CD4-positive, alpha-beta T cell (primary cell): ENCODE results near the gene ZMIZ2. TPM values are rescaled to one million over a fixed set of nuclear protein-coding genes. Genes with fewer than 3 reads are reported as not detected.

ENCODE experiments used
- ATAC-seq: fragments of 200-7000 bp; cut with Tn5 transposase; one replicate; pipeline ENCODE4 v1.10.0; 2022; ENCODE audit warnings: mild to moderate bottlenecking; ENCODE audit not compliant: poor library complexity
- CTCF ChIA-PET: fragments of 350-600 bp; sonication (Branson Sonifier 250); formaldehyde crosslinking; loops from one replicate; lab custom pipeline; 2021; ENCODE audit warnings: antibody characterized with exemption, inconsistent platforms; lab: Charles Lee
- POLR2A ChIA-PET: fragments of 350-600 bp; sonication (Branson Sonifier 250); formaldehyde crosslinking; loops from one replicate; lab custom pipeline; 2021; ENCODE audit warnings: antibody characterized with exemption, inconsistent platforms; lab: Charles Lee
- DNase-seq, 14 experiments: peaks; one replicate each; pipeline ENCODE4 v3.0.0-alpha.2; 2013 to 2020; ENCODE audit warnings: mixed read lengths in 2 of 14
- H3K27ac ChIP-seq, 2 donors: one replicate each; pipeline versions ENCODE4 v1.5.1 to v1.7.0; 2013; ENCODE audit warnings: low read length in 2 of 2, low read depth in 1 of 2, mild to moderate bottlenecking in 1 of 2
- H3K27me3 ChIP-seq, 2 experiments: 1 replicate in 1 of 2; 2 replicates in 1 of 2; pipeline versions ENCODE4 v1.6.1 to v1.7.0; 2013; ENCODE audit warnings: low read length in 2 of 2, control low read depth in 1 of 2, mild to moderate bottlenecking in 1 of 2, moderate library complexity in 1 of 2; ENCODE audit not compliant: insufficient read depth in 2 of 2, control insufficient read depth in 1 of 2
- H3K36me3 ChIP-seq: one replicate; pipeline ENCODE4 v1.6.1; 2013; ENCODE audit warnings: low read length, control low read depth; ENCODE audit not compliant: insufficient read depth
- H3K4me1 ChIP-seq: one replicate; pipeline ENCODE4 v1.6.1; 2013; ENCODE audit warnings: low read length, control low read depth; ENCODE audit not compliant: insufficient read depth
- H3K4me3 ChIP-seq: one replicate; pipeline ENCODE4 v1.5.1; 2013; ENCODE audit warnings: mild to moderate bottlenecking, low read length, moderate library complexity
- H3K9me3 ChIP-seq, 2 experiments: 1 replicate in 1 of 2; 2 replicates in 1 of 2; pipeline versions ENCODE4 v1.6.1 to v1.7.0; 2013; ENCODE audit warnings: low read length in 2 of 2, mild to moderate bottlenecking in 2 of 2, control low read depth in 1 of 2, moderate library complexity in 1 of 2; ENCODE audit not compliant: control insufficient read depth in 1 of 2, insufficient read depth in 1 of 2
- H3K27ac Mint-ChIP-seq: one replicate; pipeline ENCODE4 v1.8.0; 2020; ENCODE audit warnings: mixed read lengths
- H3K27me3 Mint-ChIP-seq: one replicate; pipeline ENCODE4 v1.8.0; 2021; ENCODE audit warnings: mixed read lengths
- H3K36me3 Mint-ChIP-seq: one replicate; pipeline ENCODE4 v1.8.0; 2021; ENCODE audit warnings: low read depth, mixed read lengths
- H3K4me1 Mint-ChIP-seq: one replicate; pipeline ENCODE4 v1.8.0; 2021; ENCODE audit warnings: low read depth, mixed read lengths
- H3K4me3 Mint-ChIP-seq: one replicate; pipeline ENCODE4 v1.8.0; 2020; ENCODE audit warnings: mild to moderate bottlenecking, mixed read lengths
- H3K9me3 Mint-ChIP-seq: one replicate; pipeline ENCODE4 v1.8.0; 2020; ENCODE audit warnings: mixed read lengths
- CTCF ChIP-seq: fragments of 200-600 bp; IDR thresholded peaks from one replicate; pipeline ENCODE4 v1.8.0; 2022; ENCODE audit warnings: antibody characterized with exemption, mild to moderate bottlenecking
- intact Hi-C, 2 experiments: fragments of 100-400 bp; cut with DNase I in 1 of 2; cut with micrococcal nuclease in 1 of 2; formaldehyde crosslinking; loops; one replicate each; pipeline versions ENCODE4 v1.15.1 to v1.9.0; 2023 to 2025; cut with DNase I, micrococcal nuclease
- total RNA-seq, 174 experiments: library from RNA in 2 of 174; stranded (reverse) in 2 of 174; gene quantifications; one replicate each; pipeline ENCODE4 v1.2.3 and lab custom pipeline; 2021 to 2026

The ZMIZ2 gene
- total RNA-seq, 2 experiments from 2014 or later = 81.5 to 82.0 TPM

- peaks cover 11% of the 10 kb centered on the region for H3K4me1 ChIP-seq
- Mint-ChIP-seq H3K36me3 (peaks cover 14% of the 10 kb centered on the region), H3K4me3 (no peak overlapping the region), H3K9me3 (no peaks in the 10 kb centered on the region), H3K4me1 (peaks cover 9% of the 10 kb centered on the region), H3K27me3 (no peaks in the 10 kb centered on the region), H3K27ac (no peak overlapping the region)
- TF ChIP-seq CTCF = no peak
- H3K27me3 ChIP-seq = no peaks in the 10 kb centered on the region
- no peak overlapping the region for H3K4me3 ChIP-seq
- POLR2A ChIA-PET = no interaction called here
- no peak for ATAC-seq
- DNase-seq = no peak
- no peak overlapping the region for H3K27ac ChIP-seq
- no peaks in the 10 kb centered on the region for H3K9me3 ChIP-seq
- intact Hi-C loops = no loop called here
- H3K36me3 ChIP-seq = peaks cover 11% of the 10 kb centered on the region
- CTCF ChIA-PET = no interaction called here
These were observed 34.8 kb upstream of the ZMIZ2 start for GRCh38 chr7:44713680-44714335.

GRCh38 chr7:44716205-44716604 is 32.4 kb upstream of the ZMIZ2 start:
- no peak overlapping the region for H3K27ac Mint-ChIP-seq
- Histone ChIP-seq H3K4me3 (no peak overlapping the region), H3K36me3 (no peaks in the 10 kb centered on the region), H3K9me3 (peaks cover 0 to 7% of the 10 kb centered on the region in 2 experiments), H3K27ac (no peak overlapping the region), H3K4me1 (peaks cover 11% of the 10 kb centered on the region), H3K27me3 (no peaks in the 10 kb centered on the region)
- ChIA-PET CTCF (no interaction called here), POLR2A (interaction anchor here (0.7 kb wide), 1 partner anchor 20 kb away, joined by 3 read pairs; no protein-coding TSS in a partner anchor)
- H3K27me3 Mint-ChIP-seq = no peaks in the 10 kb centered on the region
- H3K36me3 Mint-ChIP-seq = no peaks in the 10 kb centered on the region
- no peak for TF ChIP-seq CTCF
- H3K4me1 Mint-ChIP-seq = peaks cover 9% of the 10 kb centered on the region
- no peak for ATAC-seq
- intact Hi-C loops = no loop called here
- no peak overlapping the region for H3K4me3 Mint-ChIP-seq
- H3K9me3 Mint-ChIP-seq = no peaks in the 10 kb centered on the region
- DNase-seq = no peak

- no peaks in the 10 kb centered on the region for H3K27me3 Mint-ChIP-seq
- ChIA-PET CTCF (no interaction called here), POLR2A (no interaction called here)
- DNase-seq (no peak), ATAC-seq (no peak)
- Histone ChIP-seq H3K4me1 (no peaks in the 10 kb centered on the region), H3K4me3 (no peak overlapping the region), H3K27ac (no peak overlapping the region), H3K36me3 (no peaks in the 10 kb centered on the region), H3K9me3 (peaks cover 0 to 7% of the 10 kb centered on the region in 2 experiments), H3K27me3 (no peaks in the 10 kb centered on the region)
- H3K4me3 Mint-ChIP-seq = no peak overlapping the region
- TF ChIP-seq CTCF = no peak
- H3K27ac Mint-ChIP-seq = no peak overlapping the region
- no peaks in the 10 kb centered on the region for H3K9me3 Mint-ChIP-seq
- no peaks in the 10 kb centered on the region for H3K36me3 Mint-ChIP-seq
- intact Hi-C loops = no loop called here
- no peaks in the 10 kb centered on the region for H3K4me1 Mint-ChIP-seq
These were observed 28.3 kb upstream of the ZMIZ2 start for GRCh38 chr7:44720301-44720700.
